Measurements from ENCODE around the gene CAMKK1. TPM values are rescaled to one million over a fixed set of nuclear protein-coding genes. Genes with fewer than 3 reads are reported as not detected.

The CAMKK1 gene
- total RNA-seq, 2 experiments from 2014 or later: 1.4 to 1.8 TPM

- H3K27me3 Mint-ChIP-seq: peaks cover 8% of the 10 kb centered on the region
- no peak for DNase-seq
- H3K9me3 Mint-ChIP-seq: no peaks in the 10 kb centered on the region
- H3K27ac Mint-ChIP-seq: no peak overlapping the region
- CTCF ChIA-PET: interaction anchor here (0.6 to 1.8 kb wide), 2 partner anchors 23 to 47 kb away, joined by 3 to 4 read pairs; no protein-coding TSS in a partner anchor
- peaks cover 40% of the 10 kb centered on the region for H3K4me1 Mint-ChIP-seq
- H3K4me3 Mint-ChIP-seq: no peak overlapping the region
- H3K36me3 Mint-ChIP-seq (ENCODE audit: low read depth): no peaks in the 10 kb centered on the region
- POLR2A ChIA-PET: interaction anchor here (1.8 kb wide), 1 partner anchor 45 kb away, joined by 4 read pairs; the partner anchor contains the start of gene NCBP3
These were observed 2.0 kb downstream of the CAMKK1 start for GRCh38 chr17:3890878-3891219.

- CTCF ChIA-PET: interaction anchor here (0.6 to 1.8 kb wide), 2 partner anchors 24 to 46 kb away, joined by 3 to 4 read pairs; no protein-coding TSS in a partner anchor
- H3K27ac Mint-ChIP-seq: no peak overlapping the region
- peaks cover 40% of the 10 kb centered on the region for H3K4me1 Mint-ChIP-seq
- H3K36me3 Mint-ChIP-seq (ENCODE audit: low read depth): no peaks in the 10 kb centered on the region
- DNase-seq: no peak
- H3K4me3 Mint-ChIP-seq: no peak overlapping the region
- H3K27me3 Mint-ChIP-seq: peaks cover 8% of the 10 kb centered on the region
- no peaks in the 10 kb centered on the region for H3K9me3 Mint-ChIP-seq
- POLR2A ChIA-PET: interaction anchor here (0.5 to 1.8 kb wide), 2 partner anchors 44 to 307 kb away, joined by 3 to 4 read pairs; partner anchors contain the start of gene NCBP3
These were observed 2.6 kb downstream of the CAMKK1 start for GRCh38 chr17:3890082-3890877.

GRCh38 chr17:3889325-3890012 lies 3.4 kb downstream of the CAMKK1 start:
- peaks cover 8% of the 10 kb centered on the region for H3K27me3 Mint-ChIP-seq
- peaks cover 40% of the 10 kb centered on the region for H3K4me1 Mint-ChIP-seq
- H3K4me3 Mint-ChIP-seq: no peak overlapping the region
- no peak overlapping the region for H3K27ac Mint-ChIP-seq
- POLR2A ChIA-PET: interaction anchor here (0.5 to 1.8 kb wide), 2 partner anchors 43 to 306 kb away, joined by 3 to 4 read pairs; partner anchors contain the start of gene NCBP3
- H3K9me3 Mint-ChIP-seq: no peaks in the 10 kb centered on the region
- no peaks in the 10 kb centered on the region for H3K36me3 Mint-ChIP-seq (ENCODE audit: low read depth)
- no peak for DNase-seq
- CTCF ChIA-PET: interaction anchor here (0.7 to 1.8 kb wide), 2 partner anchors 45 to 106 kb away, joined by 4 to 5 read pairs; no protein-coding TSS in a partner anchor

- CTCF ChIA-PET: interaction anchor here (0.7 kb wide), 1 partner anchor 105 kb away, joined by 5 read pairs; no protein-coding TSS in a partner anchor
- no peak overlapping the region for H3K27ac Mint-ChIP-seq
- H3K4me1 Mint-ChIP-seq: peaks cover 34% of the 10 kb centered on the region
- no peak for DNase-seq
- POLR2A ChIA-PET: interaction anchor here (1.5 kb wide), 1 partner anchor 11 kb away, joined by 3 read pairs; no protein-coding TSS in a partner anchor
- H3K4me3 Mint-ChIP-seq: no peak overlapping the region
- no peaks in the 10 kb centered on the region for H3K36me3 Mint-ChIP-seq (ENCODE audit: low read depth)
- H3K27me3 Mint-ChIP-seq: peaks cover 8% of the 10 kb centered on the region
- no peaks in the 10 kb centered on the region for H3K9me3 Mint-ChIP-seq
These were observed 4.3 kb downstream of the CAMKK1 start for GRCh38 chr17:3888343-3889171.

DNA sequence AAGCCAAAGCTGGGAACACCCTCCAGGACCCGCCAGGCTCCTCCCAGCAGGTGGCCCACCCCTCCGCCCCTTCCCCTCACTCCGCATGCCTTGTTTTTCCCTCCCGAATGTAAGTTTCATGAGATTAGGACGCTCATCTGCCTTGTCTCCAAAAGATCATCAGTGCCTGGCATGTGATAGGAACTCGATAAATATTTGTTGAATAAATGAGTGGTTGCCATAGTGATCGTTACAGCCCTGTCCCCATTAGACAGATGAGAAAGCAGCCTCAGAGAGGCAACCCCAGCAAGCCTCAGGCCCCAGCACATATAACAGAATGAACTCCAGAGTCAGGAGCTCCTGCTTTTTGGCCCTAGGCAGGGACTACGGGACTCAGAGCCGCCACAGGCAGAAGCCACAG lies 5.0 kb downstream of the CAMKK1 start:
- Mint-ChIP-seq H3K4me3 (no peak overlapping the region), H3K36me3 (ENCODE audit: low read depth) (no peaks in the 10 kb centered on the region), H3K4me1 (peaks cover 31% of the 10 kb centered on the region), H3K9me3 (no peaks in the 10 kb centered on the region), H3K27ac (no peak overlapping the region), H3K27me3 (peaks cover 8% of the 10 kb centered on the region)
- CTCF ChIA-PET: interaction anchor here (1.4 kb wide), 1 partner anchor 41 kb away, joined by 5 read pairs; the partner anchor contains the start of gene NCBP3
- no peak for DNase-seq
- POLR2A ChIA-PET: interaction anchor here (1.5 kb wide), 1 partner anchor 10 kb away, joined by 3 read pairs; no protein-coding TSS in a partner anchor

DNA sequence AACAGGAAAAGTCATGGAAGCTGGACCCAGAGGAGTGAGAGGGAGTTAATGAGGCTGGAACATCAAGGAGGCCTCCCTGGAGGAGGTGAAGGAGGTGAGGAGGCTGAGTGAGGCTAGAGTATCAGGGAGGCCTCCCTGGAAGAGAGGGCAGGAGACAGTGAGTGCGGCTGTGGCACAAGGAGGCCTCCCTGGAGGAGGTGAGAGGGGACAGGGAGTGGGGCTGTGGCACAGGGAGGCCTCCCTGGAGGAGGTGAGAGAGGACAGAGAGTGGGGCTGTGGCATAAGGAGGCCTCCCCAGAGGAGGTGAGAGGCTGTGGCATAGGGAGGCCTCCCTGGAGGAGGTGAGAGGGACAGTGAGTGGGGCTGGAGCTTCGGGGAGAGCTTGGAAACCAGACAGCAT lies 5.5 kb downstream of the CAMKK1 start:
- Mint-ChIP-seq H3K27ac (peak overlapping the region; percentile 64), H3K4me3 (no peak overlapping the region), H3K9me3 (no peaks in the 10 kb centered on the region), H3K4me1 (peaks cover 31% of the 10 kb centered on the region), H3K27me3 (peaks cover 8% of the 10 kb centered on the region), H3K36me3 (ENCODE audit: low read depth) (no peaks in the 10 kb centered on the region)
- ChIA-PET CTCF (interaction anchor here (1.4 kb wide), 1 partner anchor 41 kb away, joined by 5 read pairs; the partner anchor contains the start of gene NCBP3), POLR2A (interaction anchor here (1.5 kb wide), 1 partner anchor 10 kb away, joined by 3 read pairs; no protein-coding TSS in a partner anchor)
- no peak for DNase-seq

GRCh38 chr17:3886776-3887175 lies 6.1 kb downstream of the CAMKK1 start:
- H3K9me3 Mint-ChIP-seq: no peaks in the 10 kb centered on the region
- peak overlapping the region; percentile 7 for H3K4me3 Mint-ChIP-seq
- H3K36me3 Mint-ChIP-seq (ENCODE audit: low read depth): no peaks in the 10 kb centered on the region
- H3K27me3 Mint-ChIP-seq: peaks cover 8% of the 10 kb centered on the region
- DNase-seq: peak; percentile 37
- peaks cover 27% of the 10 kb centered on the region for H3K4me1 Mint-ChIP-seq
- peak overlapping the region; percentile 64 for H3K27ac Mint-ChIP-seq
- ChIA-PET CTCF (interaction anchor here (1.4 kb wide), 1 partner anchor 40 kb away, joined by 5 read pairs; the partner anchor contains the start of gene NCBP3), POLR2A (no interaction called here)

- Mint-ChIP-seq H3K4me1 (peaks cover 19% of the 10 kb centered on the region), H3K27me3 (no peaks in the 10 kb centered on the region), H3K9me3 (no peaks in the 10 kb centered on the region), H3K36me3 (ENCODE audit: low read depth) (no peaks in the 10 kb centered on the region), H3K4me3 (no peak overlapping the region), H3K27ac (no peak overlapping the region)
- ChIA-PET CTCF (interaction anchor here (3.3 kb wide), 1 partner anchor 40 kb away, joined by 8 read pairs; the partner anchor contains the start of gene NCBP3), POLR2A (no interaction called here)
- DNase-seq: no peak
These were observed 6.9 kb downstream of the CAMKK1 start for GRCh38 chr17:3885970-3886369.

- Mint-ChIP-seq H3K36me3 (ENCODE audit: low read depth) (no peaks in the 10 kb centered on the region), H3K4me1 (peaks cover 19% of the 10 kb centered on the region), H3K4me3 (no peak overlapping the region), H3K27ac (no peak overlapping the region), H3K9me3 (no peaks in the 10 kb centered on the region), H3K27me3 (no peaks in the 10 kb centered on the region)
- DNase-seq: no peak
- ChIA-PET CTCF (interaction anchor here (1.0 to 3.3 kb wide), 2 partner anchors 29 to 39 kb away, joined by 3 to 8 read pairs; partner anchors contain the start of gene NCBP3), POLR2A (no interaction called here)
These were observed 7.6 kb downstream of the CAMKK1 start for GRCh38 chr17:3885271-3885670.

- H3K36me3 Mint-ChIP-seq (ENCODE audit: low read depth): no peaks in the 10 kb centered on the region
- no peak overlapping the region for H3K4me3 Mint-ChIP-seq
- no peak overlapping the region for H3K27ac Mint-ChIP-seq
- CTCF ChIA-PET: interaction anchor here (1.0 to 3.3 kb wide), 2 partner anchors 30 to 38 kb away, joined by 3 to 8 read pairs; partner anchors contain the start of gene NCBP3
- peaks cover 19% of the 10 kb centered on the region for H3K4me1 Mint-ChIP-seq
- no peak for DNase-seq
- no peaks in the 10 kb centered on the region for H3K9me3 Mint-ChIP-seq
- POLR2A ChIA-PET: no interaction called here
- no peaks in the 10 kb centered on the region for H3K27me3 Mint-ChIP-seq
These were observed 8.7 kb downstream of the CAMKK1 start for GRCh38 chr17:3884188-3884587.

DNA sequence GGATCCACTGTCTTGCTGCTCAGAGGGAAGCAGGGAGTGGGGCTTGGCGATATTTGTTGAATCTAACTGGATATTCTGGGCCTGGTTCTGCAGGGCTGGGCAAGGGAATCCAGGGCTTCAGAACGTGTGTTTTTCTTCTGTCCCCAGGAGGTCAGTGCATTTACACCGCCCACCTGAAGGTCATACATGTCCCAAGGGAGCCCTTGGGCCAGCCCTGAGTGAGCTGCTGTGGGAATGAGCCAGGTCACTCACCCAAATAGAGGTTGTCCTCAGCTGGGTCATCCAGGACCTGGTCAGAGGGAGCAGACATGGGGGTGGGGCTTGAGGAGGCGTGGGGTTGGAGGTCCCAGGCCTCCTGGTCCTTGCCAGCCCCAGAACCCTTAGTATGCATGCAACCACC lies 10.6 kb downstream of the CAMKK1 start:
- Mint-ChIP-seq H3K36me3 (ENCODE audit: low read depth) (no peaks in the 10 kb centered on the region), H3K27me3 (no peaks in the 10 kb centered on the region), H3K4me1 (peaks cover 14% of the 10 kb centered on the region), H3K9me3 (no peaks in the 10 kb centered on the region), H3K27ac (no peak overlapping the region), H3K4me3 (no peak overlapping the region)
- no peak for DNase-seq
- POLR2A ChIA-PET: no interaction called here
- CTCF ChIA-PET: interaction anchor here (1.1 kb wide), 1 partner anchor 18 kb away, joined by 3 read pairs; no protein-coding TSS in a partner anchor

- Mint-ChIP-seq H3K4me3 (no peak overlapping the region), H3K4me1 (peaks cover under 1% of the 10 kb centered on the region), H3K9me3 (no peaks in the 10 kb centered on the region), H3K27ac (no peak overlapping the region), H3K36me3 (ENCODE audit: low read depth) (no peaks in the 10 kb centered on the region), H3K27me3 (no peaks in the 10 kb centered on the region)
- POLR2A ChIA-PET: no interaction called here
- no peak for DNase-seq
- CTCF ChIA-PET: interaction anchor here (1.4 kb wide), 1 partner anchor 35 kb away, joined by 8 read pairs; the partner anchor contains the start of gene NCBP3
These were observed 11.9 kb downstream of the CAMKK1 start for GRCh38 chr17:3880983-3881382.

Measured in activated CD4-positive, alpha-beta memory T cell treated with anti-CD3 and anti-CD28 coated beads, Interleukin-2, amount 10 ng/mL, durations not matched to agents 7 days and 5 days (primary cell).